Gastrocnemius medialis (tissue), 4 donors: ENCODE results near the gene PSD4. TPM values are rescaled to one million over a fixed set of nuclear protein-coding genes. Genes with fewer than 3 reads are reported as not detected.

Experiments used
- ATAC-seq, 2 donors: fragments of 150-250 bp; one replicate each; pipeline ENCODE4 v1.9.1; 2016
- DNase-seq, 2 donors: peaks; one replicate each; pipeline ENCODE4 v3.0.0-alpha.2; 2019
- H3K27ac ChIP-seq, 4 donors: fragments of 200-600 bp; sonication (generic); 1 replicate in 1 of 4; 2 replicates in 3 of 4; pipeline ENCODE4 v1.5.1; 2016 to 2018; ENCODE audit warnings: mild to moderate bottlenecking in 2 of 4, moderate library complexity in 1 of 4
- H3K27me3 ChIP-seq, 3 donors: fragments of 200-600 bp; sonication (generic) in 2 of 3; 1 replicate in 1 of 3; 2 replicates in 2 of 3; pipeline versions ENCODE4 v1.5.1 to v1.6.0; 2016 to 2019; ENCODE audit warnings: mild to moderate bottlenecking in 1 of 3, moderate library complexity in 1 of 3
- H3K36me3 ChIP-seq, 2 donors: fragments of 200-600 bp; sonication (generic) in 1 of 2; one replicate each; pipeline ENCODE4 v1.5.1; 2017 to 2018
- H3K4me1 ChIP-seq, 2 donors: fragments of 200-600 bp; sonication (generic) in 1 of 2; one replicate each; pipeline ENCODE4 v1.5.1; 2016 to 2017; ENCODE audit warnings: mild to moderate bottlenecking in 2 of 2
- H3K4me3 ChIP-seq, 4 donors: fragments of 200-600 bp; sonication (generic) in 3 of 4; 1 replicate in 1 of 4; 2 replicates in 3 of 4; pipeline ENCODE4 v1.5.1; 2016 to 2019; ENCODE audit warnings: mild to moderate bottlenecking in 2 of 4
- H3K9me3 ChIP-seq, 3 donors: fragments of 200-600 bp; sonication (generic) in 2 of 3; 1 replicate in 1 of 3; 2 replicates in 2 of 3; pipeline ENCODE4 v1.5.1; 2016 to 2019
- POLR2A ChIP-seq, 2 donors: fragments of 450-650 bp; IDR thresholded peaks; one replicate each; pipeline ENCODE4 v1.6.1; 2017; ENCODE audit warnings: antibody characterized with exemption in 2 of 2, mild to moderate bottlenecking in 2 of 2, moderate library complexity in 2 of 2
- in situ Hi-C, 4 donors: fragments of 200-750 bp; cut with MboI; loops; one replicate each; pipeline versions ENCODE4 v1.15.0 to v1.8.0; 2017; ENCODE audit warnings: low sequenced_read_pairs in 4 of 4
- intact Hi-C: fragments of 100-400 bp; cut with DNase I; formaldehyde crosslinking; loops from one replicate; pipeline ENCODE4 v1.15.1; 2023; ENCODE audit warnings: low total_unique reads
- total RNA-seq, 4 donors: library from RNA; depleted of rRNA; stranded (reverse); fragments of >200 nt; gene quantifications; one replicate each; pipeline versions ENCODE4 v1.1.0 to v1.2.3, GENCODE V29; 2016
- TF ChIP-seq, protein P1 (sequence below), 5 experiments: fragments of 450-650 bp in 3 of 5; fragments of 200-600 bp in 2 of 5; sonication (generic) in 2 of 5; IDR thresholded peaks in 4 of 5; conservative IDR thresholded peaks in 1 of 5; 1 replicate in 4 of 5; 2 replicates in 1 of 5; pipeline ENCODE4 v1.5.1; 2016 to 2019; ENCODE audit warnings: antibody characterized with exemption in 5 of 5, mild to moderate bottlenecking in 3 of 5, moderate library complexity in 3 of 5

Gene PSD4
- total RNA-seq, 4 donors from 2014 or later = 0.32 to 1.3 (median 1.2) TPM

DNA sequence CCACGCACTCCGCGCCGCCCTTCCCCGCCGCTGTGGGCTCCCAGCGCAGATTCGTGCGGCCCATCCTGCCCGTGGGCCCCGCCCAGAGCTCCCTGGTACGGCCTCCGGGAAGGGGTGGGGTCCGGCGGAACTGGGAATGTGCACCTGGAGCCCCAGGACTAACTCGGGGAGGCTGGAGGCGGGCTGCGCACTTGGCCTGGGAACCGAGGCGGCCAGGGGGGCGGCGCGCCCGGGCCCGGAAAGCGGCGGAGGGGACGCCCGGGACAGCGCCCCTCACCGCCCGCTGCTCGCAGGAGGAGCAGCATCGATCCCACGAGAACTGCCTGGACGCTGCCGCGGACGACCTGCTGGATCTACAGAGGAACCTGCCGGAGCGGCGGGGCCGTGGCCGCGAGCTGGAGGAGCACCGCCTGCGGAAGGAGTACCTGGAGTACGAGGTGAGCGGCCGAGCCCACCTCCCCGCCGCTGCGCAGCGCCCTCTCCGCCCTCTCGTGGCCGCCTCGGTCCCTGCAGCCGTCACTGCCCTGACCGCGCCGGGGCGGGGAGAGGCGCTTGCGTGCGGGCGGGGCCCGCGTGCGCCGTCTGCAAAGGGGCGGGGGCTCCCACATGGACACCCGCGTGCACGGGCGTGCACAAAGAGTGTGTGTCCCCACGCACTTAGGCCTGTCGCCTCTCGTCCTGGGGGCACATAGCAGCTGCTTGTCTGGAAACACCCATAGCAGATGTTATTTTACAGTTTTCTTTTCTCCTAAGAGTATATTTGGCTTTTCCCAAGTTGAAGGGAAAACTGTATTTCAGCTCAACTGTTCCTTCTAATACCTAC, 25.2 kb downstream of the PSD4 start:
- DNase-seq (peak; percentile 28 to 51), ATAC-seq (peak; percentile 90 to 91)
- in situ Hi-C loops (no loop called here), intact Hi-C loops (loop anchor here (2.0 kb wide), 1 partner anchor 60 kb away; no protein-coding TSS in a partner anchor)
- H3K4me1 ChIP-seq = peaks cover 0 to 3% of the 10 kb centered on the region in 2 donors
- no peaks in the 10 kb centered on the region for H3K9me3 ChIP-seq
- peak overlapping the region; percentile 61 to 98 (median 72) for H3K4me3 ChIP-seq
- H3K36me3 ChIP-seq = no peaks in the 10 kb centered on the region
- peak overlapping the region in 3 of 4 donors; percentile 38 to 57 (median 54) for H3K27ac ChIP-seq
- H3K27me3 ChIP-seq = no peaks in the 10 kb centered on the region
- peak; percentile 10 to 16 for TF ChIP-seq POLR2A (IDR thresholded peaks at IDR 0.05)
- TF ChIP-seq, protein P1, sequence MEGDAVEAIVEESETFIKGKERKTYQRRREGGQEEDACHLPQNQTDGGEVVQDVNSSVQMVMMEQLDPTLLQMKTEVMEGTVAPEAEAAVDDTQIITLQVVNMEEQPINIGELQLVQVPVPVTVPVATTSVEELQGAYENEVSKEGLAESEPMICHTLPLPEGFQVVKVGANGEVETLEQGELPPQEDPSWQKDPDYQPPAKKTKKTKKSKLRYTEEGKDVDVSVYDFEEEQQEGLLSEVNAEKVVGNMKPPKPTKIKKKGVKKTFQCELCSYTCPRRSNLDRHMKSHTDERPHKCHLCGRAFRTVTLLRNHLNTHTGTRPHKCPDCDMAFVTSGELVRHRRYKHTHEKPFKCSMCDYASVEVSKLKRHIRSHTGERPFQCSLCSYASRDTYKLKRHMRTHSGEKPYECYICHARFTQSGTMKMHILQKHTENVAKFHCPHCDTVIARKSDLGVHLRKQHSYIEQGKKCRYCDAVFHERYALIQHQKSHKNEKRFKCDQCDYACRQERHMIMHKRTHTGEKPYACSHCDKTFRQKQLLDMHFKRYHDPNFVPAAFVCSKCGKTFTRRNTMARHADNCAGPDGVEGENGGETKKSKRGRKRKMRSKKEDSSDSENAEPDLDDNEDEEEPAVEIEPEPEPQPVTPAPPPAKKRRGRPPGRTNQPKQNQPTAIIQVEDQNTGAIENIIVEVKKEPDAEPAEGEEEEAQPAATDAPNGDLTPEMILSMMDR (IDR thresholded peaks at IDR 0.05 in 4 of 5, conservative IDR thresholded peaks at IDR 0.05 in 1 of 5) = peak; percentile 77 to 95 (median 82)

DNA sequence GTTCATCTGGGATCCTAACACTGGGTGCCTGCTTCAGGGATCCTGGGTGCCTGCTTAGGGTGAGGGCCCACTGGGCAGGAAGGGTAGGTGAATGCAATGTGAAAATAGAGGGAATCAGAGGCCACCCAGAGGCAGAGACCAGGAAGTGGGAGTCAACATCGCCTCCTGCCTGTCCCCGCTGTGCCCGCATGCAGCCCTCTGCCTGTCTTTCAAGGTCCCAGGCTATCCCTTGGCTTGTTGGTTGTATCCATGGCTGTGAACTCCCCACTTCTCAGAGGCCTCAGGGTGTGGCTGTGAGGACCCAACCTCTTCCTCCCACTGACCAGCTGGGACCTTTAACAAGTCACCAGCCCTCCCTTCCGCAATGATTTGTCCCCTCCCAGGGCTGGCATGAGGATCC, 26.5 kb downstream of the PSD4 start:
- intact Hi-C loops = loop anchor here (5.0 to 10.0 kb wide), 2 partner anchors 47 to 85 kb away; no protein-coding TSS in a partner anchor
- Histone ChIP-seq H3K27me3 (no peaks in the 10 kb centered on the region), H3K9me3 (no peaks in the 10 kb centered on the region), H3K4me3 (no peak overlapping the region), H3K4me1 (peaks cover 0 to 3% of the 10 kb centered on the region in 2 donors), H3K27ac (no peak overlapping the region), H3K36me3 (no peaks in the 10 kb centered on the region)
- DNase-seq (no peak), ATAC-seq (no peak)
- in situ Hi-C loops = no loop called here
- no peak for TF ChIP-seq POLR2A (IDR thresholded peaks at IDR 0.05)
- TF ChIP-seq, protein P1 (IDR thresholded peaks at IDR 0.05 in 4 of 5, conservative IDR thresholded peaks at IDR 0.05 in 1 of 5) = no peak

DNA sequence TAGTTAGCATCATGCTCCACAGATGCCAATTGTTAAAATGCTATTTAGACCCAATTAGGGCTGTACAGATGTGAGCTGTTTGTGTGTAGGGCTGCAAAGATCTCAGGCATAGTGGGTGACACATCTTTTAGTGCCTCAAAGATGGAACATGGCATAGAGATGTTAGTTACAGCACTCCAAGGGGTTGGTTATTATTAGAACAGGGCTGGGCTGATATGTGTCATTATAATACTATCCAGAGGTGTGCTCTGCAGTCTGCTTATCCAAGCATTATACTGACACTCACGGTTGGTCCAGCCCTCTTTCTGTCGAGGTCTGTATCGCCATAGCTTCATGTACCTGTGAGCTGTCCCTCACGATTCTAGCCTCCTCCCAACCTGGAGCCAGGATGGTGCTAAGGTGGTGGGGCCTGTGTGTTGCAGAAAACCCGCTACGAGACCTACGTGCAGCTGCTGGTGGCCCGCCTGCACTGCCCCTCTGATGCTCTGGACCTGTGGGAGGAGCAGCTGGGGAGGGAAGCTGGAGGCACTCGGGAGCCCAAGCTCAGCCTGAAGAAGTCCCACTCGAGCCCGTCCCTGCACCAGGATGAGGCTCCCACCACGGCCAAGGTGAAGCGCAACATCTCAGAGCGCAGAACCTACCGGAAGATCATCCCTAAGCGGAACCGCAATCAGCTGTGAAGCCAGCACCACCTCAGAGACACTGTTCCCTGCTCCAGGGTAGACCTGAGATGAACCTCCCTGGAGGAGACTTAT, 27.1 kb downstream of the PSD4 start:
- no peaks in the 10 kb centered on the region for H3K27me3 ChIP-seq
- DNase-seq (no peak), ATAC-seq (no peak)
- H3K36me3 ChIP-seq = no peaks in the 10 kb centered on the region
- peaks cover 0 to 3% of the 10 kb centered on the region in 2 donors for H3K4me1 ChIP-seq
- no peak overlapping the region for H3K4me3 ChIP-seq
- no peak for TF ChIP-seq POLR2A (IDR thresholded peaks at IDR 0.05)
- TF ChIP-seq, protein P1 (IDR thresholded peaks at IDR 0.05 in 4 of 5, conservative IDR thresholded peaks at IDR 0.05 in 1 of 5) = no peak
- no peaks in the 10 kb centered on the region for H3K9me3 ChIP-seq
- intact Hi-C loops (loop anchor here (5.0 to 10.0 kb wide), 2 partner anchors 46 to 84 kb away; no protein-coding TSS in a partner anchor), in situ Hi-C loops (no loop called here)
- no peak overlapping the region for H3K27ac ChIP-seq

DNA sequence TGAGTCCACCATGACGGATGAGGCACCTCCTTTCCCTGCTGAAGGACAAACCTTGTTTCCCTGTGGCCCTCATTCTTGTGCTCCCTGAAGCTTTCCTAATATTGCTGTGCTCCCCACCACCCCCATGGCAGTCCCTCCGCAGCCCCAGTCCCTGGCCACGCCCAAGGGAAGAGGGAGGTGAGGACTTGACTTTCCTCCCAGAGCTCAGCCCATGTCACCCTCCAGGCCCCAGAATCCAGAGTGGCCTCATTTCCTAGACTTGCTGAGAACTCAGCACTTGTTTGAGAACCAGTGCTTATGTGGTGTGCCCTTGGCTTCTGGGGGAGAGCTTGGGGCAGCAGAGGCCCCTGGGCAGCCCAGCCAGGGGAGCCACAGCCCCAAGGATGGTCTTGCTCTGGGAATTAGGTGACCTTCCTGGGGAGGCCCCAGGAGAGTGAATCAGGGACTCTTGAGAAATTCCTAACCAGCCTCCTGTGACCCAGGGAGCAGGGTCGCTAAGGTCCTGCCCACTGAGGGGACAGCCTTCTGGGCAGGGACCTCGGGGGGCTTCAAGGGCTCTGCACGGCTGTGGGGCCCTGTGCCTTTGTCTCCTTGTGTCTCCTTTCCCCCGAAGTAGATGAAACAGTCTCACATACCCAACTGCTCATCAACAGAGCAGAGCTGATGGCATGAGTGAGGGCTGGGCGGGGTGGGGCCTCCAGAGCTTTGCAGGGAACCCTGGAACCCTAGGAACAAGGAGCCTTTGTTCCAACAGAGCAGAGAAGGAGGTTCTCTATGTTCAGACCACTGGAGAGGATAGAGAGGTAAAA, 27.9 kb downstream of the PSD4 start:
- DNase-seq (no peak), ATAC-seq (no peak)
- no peak overlapping the region for H3K27ac ChIP-seq
- in situ Hi-C loops (no loop called here), intact Hi-C loops (loop anchor here (5.0 to 10.0 kb wide), 2 partner anchors 46 to 83 kb away; no protein-coding TSS in a partner anchor)
- no peaks in the 10 kb centered on the region for H3K36me3 ChIP-seq
- TF ChIP-seq POLR2A (IDR thresholded peaks at IDR 0.05) = no peak
- TF ChIP-seq, protein P1 (IDR thresholded peaks at IDR 0.05 in 4 of 5, conservative IDR thresholded peaks at IDR 0.05 in 1 of 5) = no peak
- peaks cover 0 to 3% of the 10 kb centered on the region in 2 donors for H3K4me1 ChIP-seq
- H3K27me3 ChIP-seq = no peaks in the 10 kb centered on the region
- H3K4me3 ChIP-seq = no peak overlapping the region
- H3K9me3 ChIP-seq = no peaks in the 10 kb centered on the region
